SU-DHL-6 (cell line): ENCODE measurements around the gene PROK1.

Source experiments
- CTCF ChIP-seq: fragments of 200-600 bp; sonication (generic); IDR thresholded peaks from one replicate; pipeline ENCODE4 v1.5.1; 2017; ENCODE audit warnings: antibody characterized with exemption, mild to moderate bottlenecking, low read length, moderate library complexity; ENCODE audit not compliant: insufficient read depth, poor library complexity, severe bottlenecking
- EZH2phosphoT487 ChIP-seq: fragments of 200-600 bp; sonication (generic), shearing (Covaris generic); conservative IDR thresholded peaks from 2 replicates; pipeline ENCODE4 v1.6.1; 2018; ENCODE audit warnings: mild to moderate bottlenecking, antibody characterized with exemption, low read length, moderate library complexity, mixed read lengths

GRCh38 chr1:110487726-110488125 is 36.8 kb downstream of the PROK1 start:
- TF ChIP-seq CTCF = no peak
- TF ChIP-seq EZH2phosphoT487 = no peak
